RWPE2 (cell line): Measurements from ENCODE around the gene IL19.

ENCODE experiments used
- ATAC-seq: fragments of 200-7000 bp; cut with Tn5 transposase; 3 replicates; pipeline ENCODE4 v1.9.1; 2021; ENCODE audit warnings: low read depth
- DNase-seq: peaks from one replicate; pipeline ENCODE4 v3.0.0-alpha.2; 2020; ENCODE audit warnings: low spot score
- H3K27ac ChIP-seq: fragments of 450-650 bp; 2 replicates; pipeline ENCODE4 v1.5.1; 2017; ENCODE audit warnings: mild to moderate bottlenecking; ENCODE audit not compliant: poor library complexity, severe bottlenecking
- H3K27me3 ChIP-seq: fragments of 250-450 bp; sonication (Bioruptor Pico); 2 replicates; pipeline ENCODE4 v1.5.1; 2021; ENCODE audit warnings: mild to moderate bottlenecking, moderate library complexity; ENCODE audit not compliant: insufficient read depth, poor library complexity, severe bottlenecking
- H3K36me3 ChIP-seq: fragments of 250-450 bp; sonication (Bioruptor Pico); 2 replicates; pipeline ENCODE4 v1.5.1; 2020; ENCODE audit warnings: low read depth, mild to moderate bottlenecking, moderate library complexity
- H3K4me1 ChIP-seq: fragments of 250-450 bp; sonication (Bioruptor Pico); 2 replicates; pipeline ENCODE4 v1.5.1; 2021; ENCODE audit warnings: mild to moderate bottlenecking, moderate library complexity; ENCODE audit not compliant: insufficient read depth, poor library complexity, severe bottlenecking
- H3K4me3 ChIP-seq: fragments of 250-450 bp; sonication (Bioruptor Pico); 2 replicates; pipeline ENCODE4 v1.5.1; 2021; ENCODE audit warnings: mild to moderate bottlenecking, moderate library complexity; ENCODE audit not compliant: severe bottlenecking
- H3K9me3 ChIP-seq: fragments of 250-450 bp; sonication (Bioruptor Pico); 2 replicates; pipeline ENCODE4 v1.5.1; 2021; ENCODE audit warnings: mild to moderate bottlenecking, moderate library complexity; ENCODE audit not compliant: severe bottlenecking
- CTCF ChIP-seq: fragments of 450-650 bp; IDR thresholded peaks from one replicate; pipeline ENCODE4 v1.5.1; 2017; ENCODE audit warnings: mild to moderate bottlenecking, moderate library complexity; ENCODE audit not compliant: poor library complexity, severe bottlenecking

Gene IL19

GRCh38 chr1:206786212-206786886 lies 15.8 kb downstream of the IL19 start:
- TF ChIP-seq CTCF: no peak
- no peak for DNase-seq
- Histone ChIP-seq H3K4me1 (no peaks in the 10 kb centered on the region), H3K4me3 (no peak overlapping the region), H3K27me3 (no peaks in the 10 kb centered on the region), H3K27ac (no peak overlapping the region), H3K9me3 (no peaks in the 10 kb centered on the region), H3K36me3 (no peaks in the 10 kb centered on the region)
- ATAC-seq: no peak

GRCh38 chr1:206787891-206788290 lies 17.3 kb downstream of the IL19 start:
- Histone ChIP-seq H3K27ac (no peak overlapping the region), H3K27me3 (no peaks in the 10 kb centered on the region), H3K9me3 (no peaks in the 10 kb centered on the region), H3K36me3 (no peaks in the 10 kb centered on the region), H3K4me3 (no peak overlapping the region), H3K4me1 (no peaks in the 10 kb centered on the region)
- DNase-seq (no peak), ATAC-seq (no peak)
- no peak for TF ChIP-seq CTCF

GRCh38 chr1:206788487-206789050 lies 18.0 kb downstream of the IL19 start:
- Histone ChIP-seq H3K9me3 (no peaks in the 10 kb centered on the region), H3K27me3 (no peaks in the 10 kb centered on the region), H3K4me3 (no peak overlapping the region), H3K27ac (no peak overlapping the region), H3K4me1 (no peaks in the 10 kb centered on the region), H3K36me3 (no peaks in the 10 kb centered on the region)
- no peak for DNase-seq
- ATAC-seq: no peak
- no peak for TF ChIP-seq CTCF

GRCh38 chr1:206790502-206791250 lies 20.1 kb downstream of the IL19 start:
- H3K9me3 ChIP-seq: no peaks in the 10 kb centered on the region
- ATAC-seq (no peak), DNase-seq (no peak)
- no peaks in the 10 kb centered on the region for H3K4me1 ChIP-seq
- no peak overlapping the region for H3K4me3 ChIP-seq
- no peaks in the 10 kb centered on the region for H3K36me3 ChIP-seq
- no peak for TF ChIP-seq CTCF
- H3K27ac ChIP-seq: no peak overlapping the region
- H3K27me3 ChIP-seq: no peaks in the 10 kb centered on the region
